HG03103 (cell line): ENCODE results near the gene LRRC27.
"Not testable (repeated sequence)": the region's sequence is repeated elsewhere in the genome, so short reads cannot be mapped to it uniquely, and the experiment has no call there.

Experiments used
- ATAC-seq: cut with Tn5 transposase; IDR thresholded peaks from one replicate; pipeline ENCODE4 v1.9.1; 2021; ENCODE audit warnings: low read depth; ENCODE audit not compliant: unreplicated experiment

The LRRC27 gene

GRCh38 chr10:132386419-132386831 is 54.4 kb downstream of the LRRC27 start:
- ATAC-seq: no peak

- ATAC-seq: not testable (repeated sequence)
Observed at GRCh38 chr10:132386896-132387295, 54.9 kb downstream of the LRRC27 start.

DNA sequence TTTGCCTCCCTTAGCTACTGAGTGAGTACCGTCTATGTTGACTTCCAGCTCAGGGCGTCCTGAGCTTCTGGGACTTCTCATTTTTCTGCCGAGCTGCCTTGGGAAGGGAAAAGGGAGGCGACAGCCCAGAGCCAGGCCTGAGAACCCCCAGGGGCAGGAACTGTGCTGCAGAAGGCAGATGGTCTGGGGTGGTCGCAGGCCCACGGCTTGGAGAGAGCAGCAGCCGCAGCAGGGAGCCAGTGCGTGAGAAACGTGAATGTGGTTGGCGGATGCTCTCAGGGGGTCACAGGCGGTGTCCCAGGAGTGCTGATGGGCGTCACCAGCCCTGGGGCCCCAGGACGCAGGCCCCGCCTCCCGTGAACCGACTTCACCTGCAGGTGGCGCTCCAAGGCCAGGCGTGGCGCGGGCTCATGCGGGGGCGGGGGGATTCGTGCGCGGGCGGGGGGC is 55.8 kb downstream of the LRRC27 start:
- peak; percentile 53 for ATAC-seq

DNA sequence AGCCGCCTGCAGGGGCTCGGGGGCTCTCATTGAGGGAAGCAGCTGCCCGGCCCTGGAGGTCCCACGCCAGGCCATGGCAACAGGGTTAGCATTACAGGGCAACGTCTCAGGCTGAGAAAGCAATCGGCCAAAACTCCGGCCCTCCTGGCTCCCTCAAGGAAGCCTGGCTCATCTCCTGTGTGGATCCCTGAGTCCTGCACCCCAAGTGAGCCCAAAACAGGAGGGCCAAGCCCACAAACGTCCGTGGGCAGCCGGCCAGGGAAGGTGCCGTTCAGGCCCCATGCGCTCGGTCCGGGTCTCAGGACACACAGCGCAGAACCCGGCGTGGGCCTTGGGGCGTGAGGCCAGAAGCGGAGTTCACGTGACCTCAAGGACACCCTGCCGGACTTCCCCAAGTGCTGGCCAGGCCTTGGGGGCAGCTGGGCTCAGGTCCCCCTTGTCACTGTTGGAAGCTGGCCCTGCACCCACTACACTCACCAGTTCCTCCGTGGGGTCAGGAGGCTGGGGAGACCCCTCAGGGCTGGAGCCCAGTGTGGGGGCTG is 57.0 kb downstream of the LRRC27 start:
- no peak for ATAC-seq

DNA sequence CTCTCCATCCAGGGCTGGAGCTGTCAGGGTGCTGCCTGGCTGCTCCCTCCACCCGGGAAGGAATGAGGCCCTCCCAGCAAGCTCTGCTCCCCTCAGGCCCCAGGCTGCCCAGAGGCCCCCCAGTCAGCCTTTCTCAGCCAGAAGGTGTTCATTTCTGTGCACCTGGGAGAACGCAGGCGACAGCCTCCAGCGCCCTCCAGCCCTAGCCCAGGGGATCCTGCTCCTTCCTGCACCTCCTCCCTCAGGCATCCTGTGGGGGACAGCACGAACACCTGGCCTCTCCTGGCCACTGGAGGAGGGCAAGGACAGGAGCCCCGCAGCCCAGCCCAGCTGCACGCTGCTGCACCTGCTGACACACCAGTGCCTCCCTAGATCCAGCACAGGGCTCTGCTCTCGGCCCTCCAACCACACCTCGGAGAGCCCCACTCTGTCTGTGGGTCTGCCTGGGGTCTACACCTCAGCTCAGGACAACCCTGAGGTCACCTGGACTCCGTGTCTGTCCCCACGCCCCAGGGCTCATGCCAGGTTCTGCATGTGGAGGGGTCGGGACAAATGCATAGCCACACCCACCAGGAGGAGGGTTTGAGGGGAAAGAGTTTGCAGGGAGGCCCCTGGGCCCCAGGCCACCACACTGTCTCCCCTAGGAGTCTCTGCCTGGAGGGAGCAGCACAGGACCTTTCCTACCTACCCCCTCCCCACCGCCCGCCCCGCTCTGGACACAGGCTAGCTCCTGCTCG is 57.6 kb downstream of the LRRC27 start:
- ATAC-seq: no peak

DNA sequence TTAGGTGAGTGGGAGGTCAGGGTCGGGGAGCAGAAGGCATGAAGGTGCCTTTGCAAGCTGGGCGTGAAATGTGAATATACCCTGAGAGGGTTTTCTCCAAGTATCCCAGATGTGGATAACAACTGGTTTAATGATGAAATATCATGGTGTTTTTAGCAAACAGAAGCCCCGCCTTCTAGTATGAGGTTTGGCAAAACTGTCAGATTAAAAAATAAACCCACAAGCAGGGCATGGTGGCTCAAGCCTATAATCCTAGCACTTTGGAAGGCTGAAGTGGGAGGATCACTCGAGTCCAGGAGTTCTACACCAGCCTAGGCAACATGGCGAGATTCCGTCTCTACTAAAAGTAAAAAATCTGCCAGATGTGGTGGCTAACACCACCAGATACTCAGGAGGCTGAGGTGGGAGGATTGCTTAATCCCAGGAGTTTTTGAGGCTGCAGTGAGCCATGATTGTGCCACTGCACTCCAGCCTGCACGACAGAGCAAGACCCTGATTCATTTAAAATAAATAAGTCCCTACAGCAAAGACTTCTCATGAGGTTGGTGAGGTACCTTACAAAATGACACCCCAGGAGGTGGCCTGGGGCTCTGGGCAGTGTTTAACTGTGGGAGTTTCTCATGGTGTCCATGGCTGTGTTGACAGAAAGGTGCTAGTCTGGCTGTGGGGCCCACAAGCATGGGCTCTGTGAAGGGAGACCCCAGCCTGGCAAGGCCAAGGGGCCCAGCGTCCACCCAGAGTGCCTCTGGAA is 58.4 kb downstream of the LRRC27 start:
- ATAC-seq: no peak

DNA sequence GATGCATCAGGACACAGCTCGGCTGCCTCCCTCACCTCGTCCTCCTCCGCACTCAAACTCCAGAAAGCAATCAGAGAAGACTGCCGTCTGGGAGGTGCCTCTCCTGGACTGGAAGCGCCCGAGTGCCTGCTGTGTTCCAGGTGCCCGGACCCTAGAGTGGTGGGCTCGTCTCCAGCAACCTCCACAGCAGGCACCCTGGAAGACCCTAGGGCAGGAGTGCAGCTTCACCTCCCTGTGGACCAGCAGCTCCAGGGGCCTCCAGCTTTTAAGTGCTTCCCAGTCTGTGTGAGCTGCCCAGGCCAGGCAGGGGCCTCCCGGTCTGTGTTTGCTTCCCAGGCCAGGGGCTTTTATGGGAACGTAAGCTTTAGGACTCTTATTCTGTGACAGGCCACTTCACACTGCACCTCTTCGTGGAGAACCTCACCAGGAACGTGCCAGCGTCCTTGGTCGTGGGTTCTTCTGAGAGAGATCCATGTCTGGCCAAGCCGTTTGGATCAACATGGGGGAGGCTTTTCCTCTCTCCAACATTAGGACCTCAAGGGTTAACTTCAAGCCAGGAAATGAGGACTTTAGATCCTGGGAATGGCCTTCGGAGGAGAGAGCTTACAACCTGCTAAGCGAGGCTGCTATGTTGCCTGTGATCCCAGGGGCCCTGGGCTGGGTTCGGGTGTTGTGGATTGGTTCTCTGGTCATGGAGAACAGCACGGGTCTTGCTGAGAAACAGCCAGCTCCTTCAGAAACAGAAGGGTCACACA is 59.1 kb downstream of the LRRC27 start:
- ATAC-seq: no peak

GRCh38 chr10:132391676-132392020 is 59.7 kb downstream of the LRRC27 start:
- ATAC-seq: no peak

GRCh38 chr10:132392184-132392800 is 60.3 kb downstream of the LRRC27 start:
- ATAC-seq: no peak

DNA sequence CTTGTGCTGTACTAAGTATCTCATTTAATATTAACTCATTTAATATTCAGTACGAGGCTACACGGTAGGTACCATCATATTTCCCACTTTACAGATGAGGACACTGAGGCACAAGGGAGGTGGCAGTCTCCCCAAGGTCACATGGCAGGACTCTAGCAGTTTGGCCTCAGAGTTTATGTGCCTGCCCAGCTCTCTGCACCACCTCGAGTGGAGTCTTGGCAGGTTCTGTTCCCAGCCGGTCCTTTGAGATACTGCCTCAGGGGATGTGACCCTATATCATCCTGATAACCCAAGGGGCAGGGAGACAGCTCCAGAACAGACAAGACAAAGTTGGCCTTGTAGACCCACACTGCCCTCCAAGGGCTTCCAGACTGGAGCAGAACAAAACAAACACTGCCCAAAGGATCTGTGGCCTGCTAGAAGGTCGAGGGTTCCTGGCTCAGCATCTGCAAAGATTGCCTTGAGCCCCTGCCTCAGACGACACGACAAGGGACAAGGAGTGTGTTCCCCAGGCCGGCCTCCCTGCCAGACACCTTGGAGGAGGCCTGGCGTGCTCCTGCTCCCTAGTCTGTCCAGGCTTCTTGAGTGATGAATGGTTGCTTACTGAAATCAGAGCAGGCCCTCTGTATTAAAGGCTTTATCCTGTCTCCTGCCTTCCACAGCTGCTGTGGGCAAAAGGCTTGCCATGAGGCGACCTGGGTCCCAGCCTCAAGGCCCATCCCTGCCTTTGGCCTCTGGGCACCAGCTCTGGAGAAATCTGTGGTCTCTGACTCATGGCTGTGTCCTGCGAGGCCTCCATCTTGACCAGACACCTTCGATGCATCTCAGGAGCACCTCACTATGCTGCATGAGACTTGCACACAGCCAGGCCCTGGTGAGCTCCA is 61.1 kb downstream of the LRRC27 start:
- ATAC-seq: no peak

DNA sequence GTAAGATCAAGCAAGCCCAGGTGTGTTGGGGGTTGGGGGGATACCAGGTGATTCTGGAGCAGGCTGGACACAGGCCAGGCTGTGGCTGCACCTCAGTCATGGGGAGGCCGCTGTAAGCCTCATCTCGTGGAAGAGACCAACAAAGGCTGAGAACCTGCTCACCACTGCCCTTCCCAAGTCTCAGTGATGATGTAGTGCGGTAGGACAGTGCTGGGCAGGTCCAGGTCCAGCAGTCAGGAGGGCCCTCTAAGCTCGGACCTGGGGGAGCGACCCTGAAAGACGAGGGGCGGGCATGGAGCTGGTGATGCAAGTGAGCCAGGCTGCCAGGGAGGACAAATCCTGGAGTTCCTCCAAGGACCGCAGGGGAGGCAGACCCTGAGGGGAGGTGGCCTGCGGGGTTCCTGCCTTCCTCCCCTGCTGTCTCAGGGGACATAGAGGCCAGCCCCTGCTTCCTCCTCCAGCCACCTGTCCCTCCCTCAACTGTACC is 61.7 kb downstream of the LRRC27 start:
- ATAC-seq: no peak

- ATAC-seq: no peak
Observed at GRCh38 chr10:132394201-132394811, 62.3 kb downstream of the LRRC27 start.

- ATAC-seq: no peak
Observed at GRCh38 chr10:132394936-132395703, 63.1 kb downstream of the LRRC27 start.

DNA sequence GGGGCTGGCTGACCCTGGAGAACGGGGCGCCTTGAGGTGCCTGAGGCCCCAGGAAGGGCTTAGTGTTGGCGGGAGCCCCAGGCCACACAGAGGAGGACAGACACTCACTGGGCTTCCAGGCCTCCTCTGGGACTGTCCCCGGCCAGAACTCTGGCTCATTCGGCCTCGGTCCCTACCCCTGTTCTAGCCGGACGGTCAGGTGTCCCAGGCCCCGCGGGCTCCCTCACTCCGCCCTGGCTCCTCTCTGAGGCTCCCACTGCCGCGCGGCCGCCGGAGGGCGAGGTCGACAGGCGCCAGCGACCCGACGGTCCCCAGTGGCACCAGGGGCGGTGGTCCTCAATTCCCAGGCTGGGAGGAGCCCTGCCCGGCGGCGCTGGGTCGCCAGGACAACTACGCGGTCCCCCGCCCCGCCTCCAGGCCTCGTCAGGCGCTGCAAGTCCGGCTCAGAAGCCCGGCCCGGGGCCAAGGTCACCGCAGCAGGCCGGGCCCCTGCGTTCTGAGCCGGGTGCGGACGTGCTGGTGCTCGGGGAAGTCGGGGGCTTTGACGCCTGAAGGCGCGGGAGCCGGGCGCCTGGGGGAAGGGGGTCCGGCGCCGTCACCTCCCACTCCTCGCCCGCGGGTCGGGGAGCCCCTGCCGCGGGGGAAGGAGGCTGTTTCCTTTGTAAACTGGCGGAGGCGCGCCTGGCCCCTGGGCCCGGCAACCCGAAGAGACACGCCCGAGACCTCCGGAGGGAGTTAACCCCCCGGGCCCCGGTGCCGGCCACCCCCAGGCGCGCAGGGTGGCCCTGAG is 63.9 kb downstream of the LRRC27 start:
- ATAC-seq: peak; percentile 15

DNA sequence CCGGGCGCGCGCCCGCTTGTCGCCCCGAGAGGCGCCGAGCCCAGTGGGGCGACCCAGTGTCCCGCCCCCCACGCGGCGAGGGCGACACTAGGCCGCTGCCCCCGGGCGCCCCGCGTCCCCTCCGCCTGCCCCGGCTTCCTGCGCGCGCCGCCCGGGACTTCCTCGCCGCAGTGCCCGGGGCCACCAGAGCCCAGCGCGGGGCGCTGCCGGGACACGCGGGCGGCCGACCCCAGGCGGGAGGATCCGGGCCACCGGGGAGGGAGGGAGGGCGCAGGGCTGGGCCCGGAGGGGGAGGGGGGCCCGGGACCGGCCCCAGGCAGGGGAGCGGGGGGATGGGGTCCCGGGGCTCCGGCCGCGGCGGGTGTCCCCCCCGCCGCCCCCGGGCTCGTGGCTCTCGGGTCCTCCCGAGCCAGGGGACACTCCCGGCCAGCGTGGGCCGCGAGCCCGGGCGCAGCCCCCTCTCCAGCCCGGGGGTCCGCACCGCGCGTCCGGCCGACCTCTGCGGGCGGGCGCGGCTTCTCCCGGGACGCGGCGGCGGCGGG is 64.6 kb downstream of the LRRC27 start:
- ATAC-seq: peak; percentile 41

- ATAC-seq: peak; percentile 29
Observed at GRCh38 chr10:132397036-132397541, 65.1 kb downstream of the LRRC27 start, which contains the start of gene PWWP2B. Gene PWWP2B (plus strand): TSS chr10:132397200. CDS start chr10:132397227, 27 bp downstream.
